ENCODE measurements around the gene NHLRC3. TPM values are rescaled to one million over a fixed set of nuclear protein-coding genes. Genes with fewer than 3 reads are reported as not detected.

Gene NHLRC3
- total and polyA plus RNA-seq, 2 of the 8 experiments (the other 6 are each of a cell fraction or from before 2014, with no cell fraction given) = 13.1 to 16.9 TPM

- TF ChIP-seq CHD7 (IDR thresholded peaks at IDR 0.05; ENCODE audit: insufficient replicate concordance, low read length) (no peak), SP1 (IDR thresholded peaks at IDR 0.05; ENCODE audit: low read depth, low read length) (no peak), TAF1 (IDR thresholded peaks at IDR 0.05; ENCODE audit: low read depth, low read length) (no peak), ATF2 (IDR thresholded peaks at IDR 0.05; ENCODE audit: low read length) (no peak), TEAD4 (IDR thresholded peaks at IDR 0.05; ENCODE audit: low read depth, low read length) (no peak), SAP30 (IDR thresholded peaks at IDR 0.05; ENCODE audit: insufficient read depth, insufficient replicate concordance, low read length) (no peak), PHF8 (conservative IDR thresholded peaks at IDR 0.05; ENCODE audit: low read depth, low read length) (no peak), EP300 (IDR thresholded peaks at IDR 0.05; ENCODE audit: borderline replicate concordance in 1 of 2, low read depth in 2 of 2, low read length in 2 of 2) (no peak), CREB1 (IDR thresholded peaks at IDR 0.05) (no peak)
Observed at GRCh38 chr13:39035204-39035603, 3.1 kb upstream of the NHLRC3 start (continued).
